CD4-positive, alpha-beta T cell treated with Interleukin-6 for 4 hours (primary cell): ENCODE data around the gene WNT2B.

ENCODE experiments used
- DNase-seq: peaks from one replicate; pipeline ENCODE4 v3.0.0-alpha.2; 2020; ENCODE audit warnings: mixed read lengths

WNT2B gene

GRCh38 chr1:112529301-112529700 is 20.5 kb downstream of the WNT2B start:
- DNase-seq, result no peak

- no peak for DNase-seq
Measured at GRCh38 chr1:112530832-112531231, 22.1 kb downstream of the WNT2B start.

GRCh38 chr1:112532064-112532463 is 23.3 kb downstream of the WNT2B start:
- no peak for DNase-seq

GRCh38 chr1:112533029-112533428 is 24.3 kb downstream of the WNT2B start:
- DNase-seq, result no peak

- DNase-seq, result no peak
Measured at GRCh38 chr1:112536561-112536960, 27.8 kb downstream of the WNT2B start.

- DNase-seq, result no peak
Measured at GRCh38 chr1:112537456-112537855, 28.7 kb downstream of the WNT2B start.

- DNase-seq, result no peak
Measured at GRCh38 chr1:112538883-112539282, 30.1 kb downstream of the WNT2B start.

- no peak for DNase-seq
Measured at GRCh38 chr1:112540226-112540794, 31.5 kb downstream of the WNT2B start.

GRCh38 chr1:112541299-112541698 is 32.5 kb downstream of the WNT2B start:
- no peak for DNase-seq

GRCh38 chr1:112542206-112542973 is 33.6 kb downstream of the WNT2B start:
- DNase-seq, result no peak

- DNase-seq, result no peak
Measured at GRCh38 chr1:112544011-112544688, 35.4 kb downstream of the WNT2B start.

GRCh38 chr1:112544751-112545150 is 36.0 kb downstream of the WNT2B start:
- DNase-seq, result no peak

- DNase-seq, result no peak
Measured at GRCh38 chr1:112546076-112546475, 37.3 kb downstream of the WNT2B start.

- no peak for DNase-seq
Measured at GRCh38 chr1:112548547-112548946, 39.8 kb downstream of the WNT2B start.

- DNase-seq, result no peak
Measured at GRCh38 chr1:112549590-112549989, 40.8 kb downstream of the WNT2B start.

GRCh38 chr1:112554411-112554810 is 45.6 kb downstream of the WNT2B start:
- no peak for DNase-seq

GRCh38 chr1:112557385-112557784 is 48.6 kb downstream of the WNT2B start:
- DNase-seq, result no peak

- DNase-seq, result no peak
Measured at GRCh38 chr1:112558634-112559033, 49.9 kb downstream of the WNT2B start.

GRCh38 chr1:112563341-112563740 is 54.6 kb downstream of the WNT2B start:
- DNase-seq, result no peak

- DNase-seq, result no peak
Measured at GRCh38 chr1:112564081-112564480, 55.3 kb downstream of the WNT2B start.

GRCh38 chr1:112565800-112566199 is 57.0 kb downstream of the WNT2B start:
- DNase-seq, result no peak

GRCh38 chr1:112575154-112575804 is 66.5 kb downstream of the WNT2B start:
- DNase-seq, result no peak

- DNase-seq, result no peak
Measured at GRCh38 chr1:112576240-112576639, 67.5 kb downstream of the WNT2B start.
